Measurements from ENCODE around the gene ID2.

DNA sequence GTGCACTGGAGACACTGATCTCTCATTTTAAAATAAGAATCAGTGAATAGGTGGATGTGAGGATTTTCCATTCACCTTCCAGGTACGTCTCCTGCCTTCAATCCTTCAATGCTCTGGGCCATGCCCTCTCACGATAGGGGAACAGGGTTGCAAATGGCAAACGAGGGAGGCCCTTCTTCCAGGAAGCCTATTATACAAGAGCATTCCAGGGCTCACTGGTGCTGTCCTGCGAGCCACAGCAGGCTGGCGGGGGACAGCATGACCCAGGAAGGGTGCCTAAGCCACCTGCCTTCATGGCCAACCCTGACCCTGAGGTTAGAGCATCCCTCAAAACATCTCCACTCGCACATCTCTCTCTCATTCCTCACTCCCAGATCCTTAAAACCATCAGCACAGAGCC lies 20.6 kb upstream of the ID2 start:
- TF ChIP-seq, protein P1, sequence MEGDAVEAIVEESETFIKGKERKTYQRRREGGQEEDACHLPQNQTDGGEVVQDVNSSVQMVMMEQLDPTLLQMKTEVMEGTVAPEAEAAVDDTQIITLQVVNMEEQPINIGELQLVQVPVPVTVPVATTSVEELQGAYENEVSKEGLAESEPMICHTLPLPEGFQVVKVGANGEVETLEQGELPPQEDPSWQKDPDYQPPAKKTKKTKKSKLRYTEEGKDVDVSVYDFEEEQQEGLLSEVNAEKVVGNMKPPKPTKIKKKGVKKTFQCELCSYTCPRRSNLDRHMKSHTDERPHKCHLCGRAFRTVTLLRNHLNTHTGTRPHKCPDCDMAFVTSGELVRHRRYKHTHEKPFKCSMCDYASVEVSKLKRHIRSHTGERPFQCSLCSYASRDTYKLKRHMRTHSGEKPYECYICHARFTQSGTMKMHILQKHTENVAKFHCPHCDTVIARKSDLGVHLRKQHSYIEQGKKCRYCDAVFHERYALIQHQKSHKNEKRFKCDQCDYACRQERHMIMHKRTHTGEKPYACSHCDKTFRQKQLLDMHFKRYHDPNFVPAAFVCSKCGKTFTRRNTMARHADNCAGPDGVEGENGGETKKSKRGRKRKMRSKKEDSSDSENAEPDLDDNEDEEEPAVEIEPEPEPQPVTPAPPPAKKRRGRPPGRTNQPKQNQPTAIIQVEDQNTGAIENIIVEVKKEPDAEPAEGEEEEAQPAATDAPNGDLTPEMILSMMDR (IDR thresholded peaks at IDR 0.05; ENCODE audit: insufficient read depth, low read depth, low read length): no peak
- TF ChIP-seq EZH2 (IDR thresholded peaks at IDR 0.05; ENCODE audit: insufficient read depth, low read length): no peak
